Panc1 (cell line): ENCODE measurements around the gene TMEM154.

Source experiments
- POLR2AphosphoS5 ChIP-seq: IDR thresholded peaks from 2 replicates; pipeline ENCODE4 v1.6.1; 2012; ENCODE audit warnings: mild to moderate bottlenecking, low read depth, low read length, moderate library complexity
- REST ChIP-seq, 2 experiments: IDR thresholded peaks; 2 replicates each; pipeline ENCODE4 v1.6.1; 2011 to 2012; ENCODE audit warnings: low read depth in 2 of 2, control low read depth in 1 of 2, low read length in 1 of 2, mild to moderate bottlenecking in 1 of 2, moderate library complexity in 1 of 2; ENCODE audit not compliant: insufficient read depth in 1 of 2
- SIN3A ChIP-seq: IDR thresholded peaks from 2 replicates; pipeline ENCODE4 v1.6.1; 2012; ENCODE audit warnings: low read depth, mild to moderate bottlenecking, low read length, moderate library complexity, borderline replicate concordance; ENCODE audit not compliant: insufficient read depth
- TCF7L2 ChIP-seq: IDR thresholded peaks from 2 replicates; pipeline ENCODE4 v1.6.1; 2011; ENCODE audit warnings: mild to moderate bottlenecking, low read depth, low read length, inconsistent platforms
- TF ChIP-seq, protein P1 (sequence below): fragments of 450-650 bp; IDR thresholded peaks from 2 replicates; pipeline ENCODE4 v1.5.1; 2017; ENCODE audit warnings: mild to moderate bottlenecking

GRCh38 chr4:152630324-152630723 is 49.5 kb downstream of the TMEM154 start:
- TF ChIP-seq, protein P1, sequence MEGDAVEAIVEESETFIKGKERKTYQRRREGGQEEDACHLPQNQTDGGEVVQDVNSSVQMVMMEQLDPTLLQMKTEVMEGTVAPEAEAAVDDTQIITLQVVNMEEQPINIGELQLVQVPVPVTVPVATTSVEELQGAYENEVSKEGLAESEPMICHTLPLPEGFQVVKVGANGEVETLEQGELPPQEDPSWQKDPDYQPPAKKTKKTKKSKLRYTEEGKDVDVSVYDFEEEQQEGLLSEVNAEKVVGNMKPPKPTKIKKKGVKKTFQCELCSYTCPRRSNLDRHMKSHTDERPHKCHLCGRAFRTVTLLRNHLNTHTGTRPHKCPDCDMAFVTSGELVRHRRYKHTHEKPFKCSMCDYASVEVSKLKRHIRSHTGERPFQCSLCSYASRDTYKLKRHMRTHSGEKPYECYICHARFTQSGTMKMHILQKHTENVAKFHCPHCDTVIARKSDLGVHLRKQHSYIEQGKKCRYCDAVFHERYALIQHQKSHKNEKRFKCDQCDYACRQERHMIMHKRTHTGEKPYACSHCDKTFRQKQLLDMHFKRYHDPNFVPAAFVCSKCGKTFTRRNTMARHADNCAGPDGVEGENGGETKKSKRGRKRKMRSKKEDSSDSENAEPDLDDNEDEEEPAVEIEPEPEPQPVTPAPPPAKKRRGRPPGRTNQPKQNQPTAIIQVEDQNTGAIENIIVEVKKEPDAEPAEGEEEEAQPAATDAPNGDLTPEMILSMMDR: no peak
- TF ChIP-seq SIN3A (no peak), REST (IDR thresholded peaks at IDR 0.05; ENCODE audit: insufficient read depth in 1 of 2, low read depth in 2 of 2, low read length in 1 of 2) (no peak), POLR2AphosphoS5 (no peak), TCF7L2 (no peak)
